Ascending aorta (tissue), 2 donors: ENCODE measurements around the gene TRAPPC13. TPM values are rescaled to one million over a fixed set of nuclear protein-coding genes. Genes with fewer than 3 reads are reported as not detected.

ENCODE experiments used
- DNase-seq, 2 donors: peaks; one replicate each; pipeline ENCODE4 v3.0.0-alpha.2; 2019; ENCODE audit warnings: low spot score in 2 of 2
- H3K27ac ChIP-seq, 2 donors: fragments of 200-600 bp; sonication (generic); one replicate each; pipeline ENCODE4 v1.5.1; 2016 to 2017; ENCODE audit warnings: mild to moderate bottlenecking in 1 of 2
- H3K27me3 ChIP-seq: fragments of 200-600 bp; sonication (generic); one replicate; pipeline ENCODE4 v1.5.1; 2017
- H3K36me3 ChIP-seq, 2 donors: fragments of 200-600 bp; sonication (generic); one replicate each; pipeline ENCODE4 v1.5.1; 2016
- H3K4me1 ChIP-seq, 2 donors: fragments of 200-600 bp; sonication (generic); one replicate each; pipeline ENCODE4 v1.5.1; 2016 to 2017; ENCODE audit warnings: mild to moderate bottlenecking in 1 of 2
- H3K4me3 ChIP-seq, 2 donors: fragments of 200-600 bp; sonication (generic); one replicate each; pipeline ENCODE4 v1.5.1; 2016 to 2017; ENCODE audit warnings: mild to moderate bottlenecking in 1 of 2
- H3K9me3 ChIP-seq, 2 donors: fragments of 200-600 bp; sonication (generic); one replicate each; pipeline ENCODE4 v1.5.1; 2016
- intact Hi-C: fragments of 100-400 bp; cut with DNase I; formaldehyde crosslinking; loops from one replicate; pipeline ENCODE4 v1.15.1; 2023
- total RNA-seq: library from RNA; depleted of rRNA; stranded (reverse); fragments of >200 nt; gene quantifications from one replicate; pipeline ENCODE4 v1.1.0, GENCODE V29; 2016
- TF ChIP-seq, protein P1 (sequence below), 3 experiments: fragments of 200-600 bp in 2 of 3; fragments of 450-650 bp in 1 of 3; sonication (generic) in 2 of 3; IDR thresholded peaks; one replicate each; pipeline ENCODE4 v1.5.1; 2016 to 2019; ENCODE audit warnings: antibody characterized with exemption in 3 of 3, mild to moderate bottlenecking in 1 of 3, moderate library complexity in 1 of 3

TRAPPC13 gene
- total RNA-seq, 1 donor from 2014 or later = 7.6 TPM

DNA sequence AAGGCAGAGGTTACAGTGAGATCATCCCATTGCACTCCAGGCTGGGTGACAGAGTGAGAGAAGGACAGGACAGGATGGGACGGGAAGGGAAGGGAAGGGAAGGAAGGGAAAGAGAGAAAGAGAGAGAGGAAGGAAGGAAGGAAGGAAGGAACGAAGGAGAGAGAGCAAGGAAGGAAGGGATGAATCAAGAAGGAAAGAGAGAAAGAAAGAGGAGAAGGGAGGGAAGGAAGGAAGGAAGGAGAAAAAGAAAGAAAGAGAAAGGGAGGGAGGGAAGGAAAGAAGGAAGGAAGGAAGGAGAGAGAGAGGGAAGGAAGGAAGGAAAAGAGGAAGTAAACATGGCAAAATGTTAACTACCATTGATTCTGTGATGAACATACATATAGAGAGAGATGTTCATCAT is 68.3 kb downstream of the TRAPPC13 start:
- Histone ChIP-seq H3K36me3 (peaks cover 3 to 14% of the 10 kb centered on the region in 2 donors), H3K27ac (no peak overlapping the region), H3K9me3 (no peaks in the 10 kb centered on the region), H3K4me1 (peaks cover 0 to 5% of the 10 kb centered on the region in 2 donors), H3K27me3 (no peaks in the 10 kb centered on the region), H3K4me3 (no peak overlapping the region)
- no peak for DNase-seq
- intact Hi-C loops = no loop called here
- TF ChIP-seq, protein P1, sequence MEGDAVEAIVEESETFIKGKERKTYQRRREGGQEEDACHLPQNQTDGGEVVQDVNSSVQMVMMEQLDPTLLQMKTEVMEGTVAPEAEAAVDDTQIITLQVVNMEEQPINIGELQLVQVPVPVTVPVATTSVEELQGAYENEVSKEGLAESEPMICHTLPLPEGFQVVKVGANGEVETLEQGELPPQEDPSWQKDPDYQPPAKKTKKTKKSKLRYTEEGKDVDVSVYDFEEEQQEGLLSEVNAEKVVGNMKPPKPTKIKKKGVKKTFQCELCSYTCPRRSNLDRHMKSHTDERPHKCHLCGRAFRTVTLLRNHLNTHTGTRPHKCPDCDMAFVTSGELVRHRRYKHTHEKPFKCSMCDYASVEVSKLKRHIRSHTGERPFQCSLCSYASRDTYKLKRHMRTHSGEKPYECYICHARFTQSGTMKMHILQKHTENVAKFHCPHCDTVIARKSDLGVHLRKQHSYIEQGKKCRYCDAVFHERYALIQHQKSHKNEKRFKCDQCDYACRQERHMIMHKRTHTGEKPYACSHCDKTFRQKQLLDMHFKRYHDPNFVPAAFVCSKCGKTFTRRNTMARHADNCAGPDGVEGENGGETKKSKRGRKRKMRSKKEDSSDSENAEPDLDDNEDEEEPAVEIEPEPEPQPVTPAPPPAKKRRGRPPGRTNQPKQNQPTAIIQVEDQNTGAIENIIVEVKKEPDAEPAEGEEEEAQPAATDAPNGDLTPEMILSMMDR (IDR thresholded peaks at IDR 0.05) = no peak

DNA sequence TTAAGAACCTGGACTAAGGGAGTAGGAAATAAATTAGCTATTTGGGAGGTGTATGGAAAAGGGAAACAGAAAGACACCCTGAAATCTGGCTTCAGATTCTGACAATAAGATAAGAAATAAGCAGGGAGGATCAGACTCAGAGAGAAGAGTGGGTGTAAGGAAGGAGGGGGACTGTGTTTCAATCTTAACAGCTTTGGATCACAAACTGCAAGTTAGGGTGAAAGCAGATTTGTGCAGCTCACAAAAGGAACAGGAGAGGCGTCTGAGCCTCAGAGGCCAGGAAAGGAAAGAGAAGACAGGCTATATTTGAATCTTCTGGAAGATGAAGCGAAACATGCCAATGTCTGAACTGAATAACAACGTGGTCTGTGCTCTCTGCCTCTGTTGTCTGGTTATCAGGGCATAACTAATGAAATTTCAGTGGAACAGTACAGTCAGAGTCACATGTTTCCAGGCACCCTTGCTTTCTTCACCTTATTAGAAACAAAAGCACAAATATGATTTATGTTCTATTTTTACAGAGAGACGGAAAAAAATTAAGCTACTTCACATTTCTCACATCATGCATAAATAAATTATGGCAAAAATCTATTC is 70.4 kb downstream of the TRAPPC13 start:
- H3K27me3 ChIP-seq = no peaks in the 10 kb centered on the region
- H3K27ac ChIP-seq = no peak overlapping the region
- no peak overlapping the region for H3K4me3 ChIP-seq
- peaks cover 3 to 6% of the 10 kb centered on the region in 2 donors for H3K36me3 ChIP-seq
- intact Hi-C loops = no loop called here
- no peaks in the 10 kb centered on the region for H3K9me3 ChIP-seq
- TF ChIP-seq, protein P1 (IDR thresholded peaks at IDR 0.05) = no peak
- DNase-seq = no peak
- peaks cover 0 to 5% of the 10 kb centered on the region in 2 donors for H3K4me1 ChIP-seq

DNA sequence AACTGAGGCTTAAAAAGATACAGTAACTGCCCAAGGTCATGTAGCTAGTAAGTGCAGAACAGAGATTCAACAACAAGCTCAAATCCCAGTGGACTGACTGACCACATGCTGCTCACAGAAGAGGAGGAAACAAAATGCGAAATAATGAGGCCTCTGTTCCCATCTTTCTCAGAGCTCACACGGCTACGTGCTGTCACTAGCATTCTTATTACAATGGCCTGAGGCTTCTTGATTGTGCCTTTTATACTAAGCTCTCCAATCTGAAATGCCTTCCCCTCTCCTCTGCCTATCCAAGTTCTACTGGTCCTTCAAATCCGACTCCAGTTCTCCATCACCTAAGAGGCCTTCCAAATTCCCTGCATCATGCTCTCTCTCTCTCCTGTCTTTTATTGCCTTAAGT is 71.1 kb downstream of the TRAPPC13 start:
- peaks cover 3 to 4% of the 10 kb centered on the region in 2 donors for H3K36me3 ChIP-seq
- peaks cover 0 to 5% of the 10 kb centered on the region in 2 donors for H3K4me1 ChIP-seq
- no peaks in the 10 kb centered on the region for H3K27me3 ChIP-seq
- H3K27ac ChIP-seq = no peak overlapping the region
- TF ChIP-seq, protein P1 (IDR thresholded peaks at IDR 0.05) = no peak
- intact Hi-C loops = no loop called here
- DNase-seq = no peak
- H3K9me3 ChIP-seq = no peaks in the 10 kb centered on the region
- H3K4me3 ChIP-seq = no peak overlapping the region

DNA sequence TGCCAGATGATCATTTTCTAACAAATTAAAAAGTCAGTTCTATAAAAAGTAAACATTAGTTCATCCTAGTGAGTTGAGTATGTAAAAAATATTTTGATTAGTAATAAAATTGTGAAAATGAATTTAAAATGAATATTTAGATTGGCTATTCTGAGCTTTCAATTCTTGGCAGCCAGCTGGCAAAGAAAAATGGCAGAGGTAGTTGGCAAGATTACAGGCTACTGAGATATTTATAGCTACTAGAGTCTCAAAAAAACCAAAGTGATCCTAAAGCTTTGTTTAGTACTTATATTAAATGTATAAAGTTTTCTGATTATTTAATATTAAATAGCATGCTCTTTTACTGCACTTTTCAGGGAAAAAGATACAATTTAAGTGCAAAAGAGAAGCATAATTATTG is 72.1 kb downstream of the TRAPPC13 start:
- no peak for DNase-seq
- H3K9me3 ChIP-seq = no peaks in the 10 kb centered on the region
- no peak overlapping the region for H3K4me3 ChIP-seq
- no peaks in the 10 kb centered on the region for H3K27me3 ChIP-seq
- TF ChIP-seq, protein P1 (IDR thresholded peaks at IDR 0.05) = no peak
- H3K27ac ChIP-seq = peak overlapping the region in 1 of 2 donors; percentile 5
- H3K4me1 ChIP-seq = peaks cover 0 to 5% of the 10 kb centered on the region in 2 donors
- peaks cover under 1 to 6% of the 10 kb centered on the region in 2 donors for H3K36me3 ChIP-seq
- intact Hi-C loops = no loop called here

DNA sequence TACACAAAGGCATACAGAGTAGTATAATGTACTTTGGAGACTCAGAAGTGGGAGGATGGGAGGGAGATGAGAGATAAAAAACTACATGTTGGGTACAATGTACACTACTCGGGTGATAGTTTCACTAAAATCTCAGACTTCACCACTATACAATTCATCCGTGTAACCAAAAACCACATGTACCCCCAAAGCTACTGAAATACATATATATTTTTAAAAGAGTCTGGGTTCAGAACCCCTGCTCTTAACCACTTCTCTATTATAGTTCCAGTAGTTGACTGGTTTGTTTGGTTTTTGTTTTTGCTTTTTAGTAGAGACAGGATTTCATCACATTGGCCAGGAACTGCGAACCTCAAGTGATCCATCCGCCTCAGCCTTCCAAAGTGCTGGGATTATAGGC is 74.5 kb downstream of the TRAPPC13 start:
- intact Hi-C loops = no loop called here
- H3K9me3 ChIP-seq = no peaks in the 10 kb centered on the region

More for the DNA sequence above, 74.5 kb downstream of the TRAPPC13 start:
- peaks cover 0 to 5% of the 10 kb centered on the region in 2 donors for H3K4me1 ChIP-seq
- H3K27me3 ChIP-seq = no peaks in the 10 kb centered on the region
- H3K36me3 ChIP-seq = peaks cover 11% of the 10 kb centered on the region in 2 donors
- TF ChIP-seq, protein P1 (IDR thresholded peaks at IDR 0.05) = no peak
- no peak overlapping the region for H3K4me3 ChIP-seq
- H3K27ac ChIP-seq = no peak overlapping the region
- no peak for DNase-seq
